SK-N-MC (cell line): ENCODE results near the gene CCDC69.
"Not testable (repeated sequence)": the region's sequence is repeated elsewhere in the genome, so short reads cannot be mapped to it uniquely, and the experiment has no call there.

Experiments used
- EZH2 ChIP-seq: fragments of 200-600 bp; sonication (generic); IDR thresholded peaks from one replicate; pipeline ENCODE4 v1.6.1; 2017; ENCODE audit warnings: antibody characterized with exemption
- POLR2AphosphoS5 ChIP-seq: IDR thresholded peaks from 2 replicates; pipeline ENCODE4 v1.6.1; 2012; ENCODE audit warnings: mild to moderate bottlenecking, low read depth, low read length, borderline replicate concordance

GRCh38 chr5:151240268-151240835 is 16.5 kb upstream of the CCDC69 start:
- TF ChIP-seq EZH2, POLR2AphosphoS5: not testable (repeated sequence)
